Thoracic aorta (tissue), 2 donors: ENCODE data around the gene COG8. TPM values are rescaled to one million over a fixed set of nuclear protein-coding genes. Genes with fewer than 3 reads are reported as not detected.
"Not testable (repeated sequence)": the region's sequence is repeated elsewhere in the genome, so short reads cannot be mapped to it uniquely, and the experiment has no call there.

Experiments
- ATAC-seq: fragments of 150-250 bp; one replicate; pipeline ENCODE4 v1.8.0; 2017; ENCODE audit warnings: low read depth; ENCODE audit not compliant: insufficient number of reproducible peaks, low FRiP score
- DNase-seq: peaks from one replicate; pipeline ENCODE4 v3.0.0-alpha.2; 2020; ENCODE audit warnings: low spot score
- H3K27ac ChIP-seq, 2 donors: fragments of 200-600 bp; sonication (generic); 1 replicate in 1 of 2; 2 replicates in 1 of 2; pipeline ENCODE4 v1.5.1; 2016; ENCODE audit warnings: mild to moderate bottlenecking in 2 of 2, moderate library complexity in 2 of 2
- H3K27me3 ChIP-seq: fragments of 200-600 bp; sonication (generic); replicated peaks from 2 replicates; pipeline ENCODE4 v1.6.0; 2016; ENCODE audit warnings: mild to moderate bottlenecking; ENCODE audit not compliant: insufficient read depth
- H3K36me3 ChIP-seq: fragments of 200-600 bp; sonication (generic); one replicate; pipeline ENCODE4 v1.5.1; 2016
- H3K4me1 ChIP-seq, 2 donors: fragments of 200-600 bp; sonication (generic); 1 replicate in 1 of 2; 2 replicates in 1 of 2; pipeline versions ENCODE4 v1.5.1 to v1.6.0; 2016; ENCODE audit warnings: low read depth in 2 of 2, mild to moderate bottlenecking in 1 of 2; ENCODE audit not compliant: control insufficient read depth in 1 of 2
- H3K4me3 ChIP-seq: fragments of 200-600 bp; sonication (generic); 2 replicates; pipeline ENCODE4 v1.5.1; 2016; ENCODE audit warnings: mild to moderate bottlenecking
- H3K9me3 ChIP-seq: fragments of 200-600 bp; sonication (generic); 2 replicates; pipeline ENCODE4 v1.5.1; 2016
- CTCF ChIP-seq: fragments of 200-600 bp; sonication (generic); IDR thresholded peaks from one replicate; pipeline ENCODE4 v1.5.1; 2019; ENCODE audit warnings: antibody characterized with exemption
- total RNA-seq, 2 donors: library from RNA; depleted of rRNA; stranded (reverse); fragments of >200 nt; gene quantifications; one replicate each; pipeline versions ENCODE4 v1.1.0 to v1.2.3, GENCODE V29; 2016

The COG8 gene
- total RNA-seq, 2 donors from 2014 or later = 39.4 to 51.0 TPM

GRCh38 chr16:69302301-69302700, 37.1 kb downstream of the COG8 start:
- ATAC-seq = no peak
- Histone ChIP-seq H3K4me3 (no peak overlapping the region), H3K9me3 (no peaks in the 10 kb centered on the region), H3K36me3 (peaks cover 14% of the 10 kb centered on the region), H3K27me3 (no peaks in the 10 kb centered on the region), H3K4me1 (no peaks in the 10 kb centered on the region), H3K27ac (no peak overlapping the region)
- TF ChIP-seq CTCF = no peak
- no peak for DNase-seq

- Histone ChIP-seq H3K4me1 (no peaks in the 10 kb centered on the region), H3K36me3 (peaks cover 14% of the 10 kb centered on the region), H3K27ac (no peak overlapping the region), H3K9me3 (no peaks in the 10 kb centered on the region), H3K4me3 (no peak overlapping the region), H3K27me3 (no peaks in the 10 kb centered on the region)
- no peak for TF ChIP-seq CTCF
- no peak for ATAC-seq
- no peak for DNase-seq
Measured at GRCh38 chr16:69301861-69302260, 37.5 kb downstream of the COG8 start.

GRCh38 chr16:69301187-69301586, 38.2 kb downstream of the COG8 start:
- no peaks in the 10 kb centered on the region for H3K4me1 ChIP-seq
- TF ChIP-seq CTCF = no peak
- no peak for DNase-seq
- no peak overlapping the region for H3K4me3 ChIP-seq
- peaks cover 14% of the 10 kb centered on the region for H3K36me3 ChIP-seq
- H3K27ac ChIP-seq = no peak overlapping the region
- no peaks in the 10 kb centered on the region for H3K27me3 ChIP-seq
- no peaks in the 10 kb centered on the region for H3K9me3 ChIP-seq
- no peak for ATAC-seq

GRCh38 chr16:69298261-69298660, 41.1 kb downstream of the COG8 start:
- no peak for TF ChIP-seq CTCF
- no peak overlapping the region for H3K27ac ChIP-seq
- peaks cover 8% of the 10 kb centered on the region for H3K36me3 ChIP-seq
- ATAC-seq (no peak), DNase-seq (no peak)
- no peaks in the 10 kb centered on the region for H3K9me3 ChIP-seq
- no peak overlapping the region for H3K4me3 ChIP-seq
- H3K27me3 ChIP-seq = no peaks in the 10 kb centered on the region
- no peaks in the 10 kb centered on the region for H3K4me1 ChIP-seq

- DNase-seq, H3K27me3 ChIP-seq, H3K36me3 ChIP-seq, H3K27ac ChIP-seq, H3K4me3 ChIP-seq, H3K9me3 ChIP-seq, H3K4me1 ChIP-seq, ATAC-seq: not testable (repeated sequence)
Measured at GRCh38 chr16:69296771-69297170, 42.6 kb downstream of the COG8 start.

GRCh38 chr16:69294051-69294450, 45.3 kb downstream of the COG8 start:
- no peak overlapping the region for H3K4me3 ChIP-seq
- no peak overlapping the region for H3K27ac ChIP-seq
- no peaks in the 10 kb centered on the region for H3K27me3 ChIP-seq
- no peaks in the 10 kb centered on the region for H3K4me1 ChIP-seq
- TF ChIP-seq CTCF = no peak
- H3K9me3 ChIP-seq = no peaks in the 10 kb centered on the region
- DNase-seq = no peak
- no peaks in the 10 kb centered on the region for H3K36me3 ChIP-seq
- no peak for ATAC-seq
